WTC11 (cell line): ENCODE results near the gene SNX11. TPM values are rescaled to one million over a fixed set of nuclear protein-coding genes. Genes with fewer than 3 reads are reported as not detected.

ENCODE experiments used
- ATAC-seq: fragments of 200-7000 bp; cut with Tn5 transposase; 2 replicates; pipeline ENCODE4 v1.10.0; 2021; ENCODE audit warnings: mild to moderate bottlenecking, moderate library complexity
- CTCF ChIA-PET: fragments of 300-600 bp; sonication (Branson Sonifier 250); formaldehyde crosslinking; loops from one replicate; lab custom pipeline; 2021; ENCODE audit warnings: antibody characterized with exemption; lab: Charles Lee
- POLR2A ChIA-PET: fragments of 350-600 bp; sonication (Branson Sonifier 250); formaldehyde crosslinking; loops from one replicate; lab custom pipeline; 2021; ENCODE audit warnings: antibody characterized with exemption; lab: Charles Lee
- DNase-seq: peaks from one replicate; pipeline ENCODE4 v3.0.0; 2021; ENCODE audit warnings: low spot score
- H3K27ac Mint-ChIP-seq: 2 replicates; pipeline ENCODE4 v1.8.0; 2021; ENCODE audit warnings: mixed read lengths
- H3K27me3 Mint-ChIP-seq: 2 replicates; pipeline ENCODE4 v1.8.0; 2021; ENCODE audit warnings: low read depth, mild to moderate bottlenecking, moderate library complexity, mixed read lengths
- H3K36me3 Mint-ChIP-seq: 2 replicates; pipeline ENCODE4 v1.8.0; 2021; ENCODE audit warnings: mixed read lengths
- H3K4me1 Mint-ChIP-seq: 2 replicates; pipeline ENCODE4 v1.8.0; 2022; ENCODE audit warnings: mixed read lengths
- H3K4me3 Mint-ChIP-seq: 2 replicates; pipeline ENCODE4 v1.8.0; 2021; ENCODE audit warnings: mild to moderate bottlenecking, moderate library complexity, mixed read lengths
- H3K9me3 Mint-ChIP-seq: 2 replicates; pipeline ENCODE4 v1.8.0; 2021; ENCODE audit warnings: mixed read lengths
- CBFB ChIP-seq: sonication (generic); formaldehyde crosslinking; IDR thresholded peaks from 2 replicates; pipeline ENCODE4 v1.8.1; 2022; ENCODE audit warnings: mild to moderate bottlenecking, low read depth, missing genetic modification reagents
- EMX1 ChIP-seq: fragments of 250-450 bp; sonication (Bioruptor Pico); IDR thresholded peaks from 2 replicates; pipeline ENCODE4 v1.8.0; 2021; ENCODE audit warnings: mild to moderate bottlenecking
- ESRRA ChIP-seq: sonication (generic); formaldehyde crosslinking; IDR thresholded peaks from 2 replicates; pipeline ENCODE4 v1.8.1; 2022; ENCODE audit warnings: mild to moderate bottlenecking, missing genetic modification reagents, borderline replicate concordance
- ETV6 ChIP-seq: sonication (generic); formaldehyde crosslinking; IDR thresholded peaks from 2 replicates; pipeline ENCODE4 v1.8.1; 2022; ENCODE audit warnings: mild to moderate bottlenecking, missing genetic modification reagents
- FOXK1 ChIP-seq: sonication (generic); formaldehyde crosslinking; IDR thresholded peaks from 2 replicates; pipeline ENCODE4 v1.8.0; 2022; ENCODE audit warnings: mild to moderate bottlenecking, moderate library complexity, missing genetic modification reagents
- FOXP1 ChIP-seq: sonication (generic); formaldehyde crosslinking; IDR thresholded peaks from 2 replicates; pipeline ENCODE4 v1.8.0; 2022; ENCODE audit warnings: missing genetic modification reagents, mild to moderate bottlenecking, moderate library complexity, borderline replicate concordance
- JUN ChIP-seq: sonication (generic); formaldehyde crosslinking; IDR thresholded peaks from 2 replicates; pipeline ENCODE4 v1.8.0; 2023; ENCODE audit warnings: mild to moderate bottlenecking, missing genetic modification reagents
- KAT7 ChIP-seq: sonication (generic); formaldehyde crosslinking; IDR thresholded peaks from 2 replicates; pipeline ENCODE4 v1.8.1; 2023; ENCODE audit warnings: missing genetic modification reagents, mild to moderate bottlenecking, borderline replicate concordance
- MYBL2 ChIP-seq: sonication (generic); formaldehyde crosslinking; IDR thresholded peaks from 2 replicates; pipeline ENCODE4 v1.8.1; 2023; ENCODE audit warnings: mild to moderate bottlenecking, moderate library complexity, missing genetic modification reagents
- SP1 ChIP-seq: sonication (generic); formaldehyde crosslinking; conservative IDR thresholded peaks from 2 replicates; pipeline ENCODE4 v1.8.1; 2022; ENCODE audit warnings: missing genetic modification reagents
- TEAD1 ChIP-seq: sonication (generic); formaldehyde crosslinking; IDR thresholded peaks from 2 replicates; pipeline ENCODE4 v1.8.0; 2022; ENCODE audit warnings: mild to moderate bottlenecking, missing genetic modification reagents
- ZNF423 ChIP-seq: fragments of 250-450 bp; sonication (Bioruptor Pico); IDR thresholded peaks from 2 replicates; pipeline ENCODE4 v2.1.2; 2022; ENCODE audit warnings: mild to moderate bottlenecking, moderate library complexity
- total RNA-seq: library from RNA; stranded (reverse); gene quantifications from 3 replicates; pipeline ENCODE4 v1.2.3, GENCODE V29; 2021
- TF ChIP-seq, protein P1 (sequence below): sonication (generic); formaldehyde crosslinking; IDR thresholded peaks from 2 replicates; pipeline ENCODE4 v1.8.1; 2023; ENCODE audit warnings: mild to moderate bottlenecking, missing genetic modification reagents, borderline replicate concordance
- TF ChIP-seq, protein P2 (sequence below): sonication (generic); formaldehyde crosslinking; IDR thresholded peaks from 2 replicates; pipeline ENCODE4 v1.8.0; 2022; ENCODE audit warnings: mild to moderate bottlenecking, missing genetic modification reagents
- TF ChIP-seq, protein P3 (sequence below): sonication (generic); formaldehyde crosslinking; IDR thresholded peaks from 2 replicates; pipeline ENCODE4 v1.8.1; 2022; ENCODE audit warnings: mild to moderate bottlenecking, moderate library complexity, missing genetic modification reagents
- TF ChIP-seq, protein P4 (sequence below): sonication (generic); formaldehyde crosslinking; IDR thresholded peaks from 2 replicates; pipeline ENCODE4 v1.8.1; 2023; ENCODE audit warnings: mild to moderate bottlenecking, moderate library complexity, missing genetic modification reagents
- TF ChIP-seq, protein P5 (sequence below): fragments of 250-450 bp; sonication (Bioruptor Pico); IDR thresholded peaks from 2 replicates; pipeline ENCODE4 v1.8.0; 2021; ENCODE audit warnings: mild to moderate bottlenecking
- TF ChIP-seq, protein P6 (sequence below): sonication (generic); formaldehyde crosslinking; IDR thresholded peaks from 2 replicates; pipeline ENCODE4 v1.8.0; 2022; ENCODE audit warnings: mild to moderate bottlenecking, missing genetic modification reagents
- TF ChIP-seq, protein P7 (sequence below): sonication (generic); formaldehyde crosslinking; IDR thresholded peaks from 2 replicates; pipeline ENCODE4 v1.8.0; 2022; ENCODE audit warnings: mild to moderate bottlenecking, missing genetic modification reagents
- TF ChIP-seq, protein P8 (sequence below): sonication (generic); formaldehyde crosslinking; IDR thresholded peaks from 2 replicates; pipeline ENCODE4 v1.8.1; 2023; ENCODE audit warnings: mild to moderate bottlenecking, missing genetic modification reagents, moderate library complexity
- TF ChIP-seq, protein P9 (sequence below): sonication (generic); formaldehyde crosslinking; IDR thresholded peaks from 2 replicates; pipeline ENCODE4 v1.8.0; 2023; ENCODE audit warnings: mild to moderate bottlenecking, missing genetic modification reagents

Gene SNX11
- total RNA-seq, 1 experiment from 2014 or later = 24.5 TPM

DNA sequence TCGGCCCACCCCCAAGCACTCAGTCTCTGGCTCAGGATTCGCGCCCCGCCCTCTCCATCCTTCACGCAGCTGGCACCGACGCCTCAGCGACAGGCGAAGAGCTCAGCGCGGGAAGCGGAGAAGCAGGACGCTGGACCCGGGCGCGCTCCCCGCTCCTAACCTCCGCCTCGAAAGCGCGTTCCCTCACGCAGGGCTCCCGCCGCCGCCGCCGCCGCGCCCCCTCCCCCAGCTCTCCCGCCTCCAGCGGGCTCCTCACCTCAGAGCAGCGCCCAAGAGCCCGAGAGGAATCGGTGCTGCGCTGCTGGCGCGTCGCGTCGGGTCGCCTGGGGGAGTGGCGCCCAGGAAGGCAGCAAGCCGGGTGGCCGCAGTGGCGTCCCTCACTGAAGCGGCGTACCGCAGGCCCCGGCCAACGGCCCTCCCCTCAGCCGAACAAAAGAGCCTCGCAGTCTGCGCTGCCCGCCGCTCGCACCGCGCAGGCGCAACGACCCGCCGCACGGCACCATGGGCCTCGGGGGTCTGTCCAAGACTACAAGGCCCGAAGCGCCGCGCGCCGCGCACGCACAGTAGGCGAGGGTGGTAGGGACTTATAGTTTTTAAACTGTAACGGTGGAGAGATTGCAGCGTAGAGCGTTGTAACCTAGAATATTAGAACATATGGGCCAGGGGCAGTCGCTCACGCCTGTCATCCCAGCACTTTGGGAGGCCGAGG, 6.4 kb upstream of the SNX11 start, which contains the start of gene CBX1:
Gene CBX1, minus strand, starts transcription at position 467 of the 709 bp plus-strand sequence. CDS start 24,474 bp downstream, outside the sequence.
- peaks cover 11% of the 10 kb centered on the region for H3K4me1 Mint-ChIP-seq
- peak within 1 kb of the TSS; percentile 87 for H3K4me3 Mint-ChIP-seq
- H3K36me3 Mint-ChIP-seq = no peaks in the 10 kb centered on the region
- ChIA-PET POLR2A (interaction anchor here (0.7 to 1.5 kb wide), 8 partner anchors 17 to 52 kb away, joined by 3 to 8 read pairs (median 4); no protein-coding TSS in a partner anchor), CTCF (interaction anchor here (0.5 to 3.3 kb wide), 13 partner anchors 21 to 307 kb away, joined by 3 to 19 read pairs (median 3); no protein-coding TSS in a partner anchor)
- peaks cover 10% of the 10 kb centered on the region for H3K9me3 Mint-ChIP-seq
- peaks cover 5% of the 10 kb centered on the region; the same call in 1 of the 2 replicates for H3K27me3 Mint-ChIP-seq
- ATAC-seq (peak; percentile 90), DNase-seq (peak; percentile 97)
- H3K27ac Mint-ChIP-seq = peak within 1 kb of the TSS; percentile 97
- TF ChIP-seq, protein P1, sequence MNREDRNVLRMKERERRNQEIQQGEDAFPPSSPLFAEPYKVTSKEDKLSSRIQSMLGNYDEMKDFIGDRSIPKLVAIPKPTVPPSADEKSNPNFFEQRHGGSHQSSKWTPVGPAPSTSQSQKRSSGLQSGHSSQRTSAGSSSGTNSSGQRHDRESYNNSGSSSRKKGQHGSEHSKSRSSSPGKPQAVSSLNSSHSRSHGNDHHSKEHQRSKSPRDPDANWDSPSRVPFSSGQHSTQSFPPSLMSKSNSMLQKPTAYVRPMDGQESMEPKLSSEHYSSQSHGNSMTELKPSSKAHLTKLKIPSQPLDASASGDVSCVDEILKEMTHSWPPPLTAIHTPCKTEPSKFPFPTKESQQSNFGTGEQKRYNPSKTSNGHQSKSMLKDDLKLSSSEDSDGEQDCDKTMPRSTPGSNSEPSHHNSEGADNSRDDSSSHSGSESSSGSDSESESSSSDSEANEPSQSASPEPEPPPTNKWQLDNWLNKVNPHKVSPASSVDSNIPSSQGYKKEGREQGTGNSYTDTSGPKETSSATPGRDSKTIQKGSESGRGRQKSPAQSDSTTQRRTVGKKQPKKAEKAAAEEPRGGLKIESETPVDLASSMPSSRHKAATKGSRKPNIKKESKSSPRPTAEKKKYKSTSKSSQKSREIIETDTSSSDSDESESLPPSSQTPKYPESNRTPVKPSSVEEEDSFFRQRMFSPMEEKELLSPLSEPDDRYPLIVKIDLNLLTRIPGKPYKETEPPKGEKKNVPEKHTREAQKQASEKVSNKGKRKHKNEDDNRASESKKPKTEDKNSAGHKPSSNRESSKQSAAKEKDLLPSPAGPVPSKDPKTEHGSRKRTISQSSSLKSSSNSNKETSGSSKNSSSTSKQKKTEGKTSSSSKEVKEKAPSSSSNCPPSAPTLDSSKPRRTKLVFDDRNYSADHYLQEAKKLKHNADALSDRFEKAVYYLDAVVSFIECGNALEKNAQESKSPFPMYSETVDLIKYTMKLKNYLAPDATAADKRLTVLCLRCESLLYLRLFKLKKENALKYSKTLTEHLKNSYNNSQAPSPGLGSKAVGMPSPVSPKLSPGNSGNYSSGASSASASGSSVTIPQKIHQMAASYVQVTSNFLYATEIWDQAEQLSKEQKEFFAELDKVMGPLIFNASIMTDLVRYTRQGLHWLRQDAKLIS = peak; percentile 28; the same call in 1 of the 2 replicates
- TF ChIP-seq, protein P2, sequence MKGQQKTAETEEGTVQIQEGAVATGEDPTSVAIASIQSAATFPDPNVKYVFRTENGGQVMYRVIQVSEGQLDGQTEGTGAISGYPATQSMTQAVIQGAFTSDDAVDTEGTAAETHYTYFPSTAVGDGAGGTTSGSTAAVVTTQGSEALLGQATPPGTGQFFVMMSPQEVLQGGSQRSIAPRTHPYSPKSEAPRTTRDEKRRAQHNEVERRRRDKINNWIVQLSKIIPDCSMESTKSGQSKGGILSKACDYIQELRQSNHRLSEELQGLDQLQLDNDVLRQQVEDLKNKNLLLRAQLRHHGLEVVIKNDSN (CRISPR knock-in tag) = peak; percentile 58; the same call in 1 of the 2 replicates
- TF ChIP-seq EMX1 (no peak), ESRRA (CRISPR knock-in tag) (peak; percentile 43; the same call in 1 of the 2 replicates), FOXP1 (CRISPR knock-in tag) (peak; percentile 87; the same call in 1 of the 2 replicates), ETV6 (CRISPR knock-in tag) (peak; percentile 68), KAT7 (CRISPR knock-in tag) (peak; percentile 92; the same call in 1 of the 2 replicates), SP1 (CRISPR knock-in tag) (peak; percentile 46), JUN (CRISPR knock-in tag) (peak; percentile 54; the same call in 1 of the 2 replicates), FOXK1 (CRISPR knock-in tag) (0 out of 2 replicates have a peak, but pooled peaks have one; percentile 24), ZNF423 (peak; percentile 49; the same call in 1 of the 2 replicates), CBFB (CRISPR knock-in tag) (peak; percentile 60; the same call in 1 of the 2 replicates), MYBL2 (CRISPR knock-in tag) (peak; percentile 95), TEAD1 (CRISPR knock-in tag) (peak; percentile 84; the same call in 1 of the 2 replicates)
- TF ChIP-seq, protein P3, sequence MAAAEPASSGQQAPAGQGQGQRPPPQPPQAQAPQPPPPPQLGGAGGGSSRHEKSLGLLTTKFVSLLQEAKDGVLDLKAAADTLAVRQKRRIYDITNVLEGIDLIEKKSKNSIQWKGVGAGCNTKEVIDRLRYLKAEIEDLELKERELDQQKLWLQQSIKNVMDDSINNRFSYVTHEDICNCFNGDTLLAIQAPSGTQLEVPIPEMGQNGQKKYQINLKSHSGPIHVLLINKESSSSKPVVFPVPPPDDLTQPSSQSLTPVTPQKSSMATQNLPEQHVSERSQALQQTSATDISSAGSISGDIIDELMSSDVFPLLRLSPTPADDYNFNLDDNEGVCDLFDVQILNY (CRISPR knock-in tag) = peak; percentile 85
- TF ChIP-seq, protein P4, sequence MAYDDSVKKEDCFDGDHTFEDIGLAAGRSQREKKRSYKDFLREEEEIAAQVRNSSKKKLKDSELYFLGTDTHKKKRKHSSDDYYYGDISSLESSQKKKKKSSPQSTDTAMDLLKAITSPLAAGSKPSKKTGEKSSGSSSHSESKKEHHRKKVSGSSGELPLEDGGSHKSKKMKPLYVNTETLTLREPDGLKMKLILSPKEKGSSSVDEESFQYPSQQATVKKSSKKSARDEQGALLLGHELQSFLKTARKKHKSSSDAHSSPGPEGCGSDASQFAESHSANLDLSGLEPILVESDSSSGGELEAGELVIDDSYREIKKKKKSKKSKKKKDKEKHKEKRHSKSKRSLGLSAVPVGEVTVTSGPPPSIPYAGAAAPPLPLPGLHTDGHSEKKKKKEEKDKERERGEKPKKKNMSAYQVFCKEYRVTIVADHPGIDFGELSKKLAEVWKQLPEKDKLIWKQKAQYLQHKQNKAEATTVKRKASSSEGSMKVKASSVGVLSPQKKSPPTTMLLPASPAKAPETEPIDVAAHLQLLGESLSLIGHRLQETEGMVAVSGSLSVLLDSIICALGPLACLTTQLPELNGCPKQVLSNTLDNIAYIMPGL (CRISPR knock-in tag) = peak; percentile 91
- TF ChIP-seq, protein P5, sequence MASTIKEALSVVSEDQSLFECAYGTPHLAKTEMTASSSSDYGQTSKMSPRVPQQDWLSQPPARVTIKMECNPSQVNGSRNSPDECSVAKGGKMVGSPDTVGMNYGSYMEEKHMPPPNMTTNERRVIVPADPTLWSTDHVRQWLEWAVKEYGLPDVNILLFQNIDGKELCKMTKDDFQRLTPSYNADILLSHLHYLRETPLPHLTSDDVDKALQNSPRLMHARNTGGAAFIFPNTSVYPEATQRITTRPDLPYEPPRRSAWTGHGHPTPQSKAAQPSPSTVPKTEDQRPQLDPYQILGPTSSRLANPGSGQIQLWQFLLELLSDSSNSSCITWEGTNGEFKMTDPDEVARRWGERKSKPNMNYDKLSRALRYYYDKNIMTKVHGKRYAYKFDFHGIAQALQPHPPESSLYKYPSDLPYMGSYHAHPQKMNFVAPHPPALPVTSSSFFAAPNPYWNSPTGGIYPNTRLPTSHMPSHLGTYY (CRISPR knock-in tag) = no peak
- TF ChIP-seq, protein P6, sequence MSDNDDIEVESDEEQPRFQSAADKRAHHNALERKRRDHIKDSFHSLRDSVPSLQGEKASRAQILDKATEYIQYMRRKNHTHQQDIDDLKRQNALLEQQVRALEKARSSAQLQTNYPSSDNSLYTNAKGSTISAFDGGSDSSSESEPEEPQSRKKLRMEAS (CRISPR knock-in tag) = peak; percentile 86
- TF ChIP-seq, protein P7, sequence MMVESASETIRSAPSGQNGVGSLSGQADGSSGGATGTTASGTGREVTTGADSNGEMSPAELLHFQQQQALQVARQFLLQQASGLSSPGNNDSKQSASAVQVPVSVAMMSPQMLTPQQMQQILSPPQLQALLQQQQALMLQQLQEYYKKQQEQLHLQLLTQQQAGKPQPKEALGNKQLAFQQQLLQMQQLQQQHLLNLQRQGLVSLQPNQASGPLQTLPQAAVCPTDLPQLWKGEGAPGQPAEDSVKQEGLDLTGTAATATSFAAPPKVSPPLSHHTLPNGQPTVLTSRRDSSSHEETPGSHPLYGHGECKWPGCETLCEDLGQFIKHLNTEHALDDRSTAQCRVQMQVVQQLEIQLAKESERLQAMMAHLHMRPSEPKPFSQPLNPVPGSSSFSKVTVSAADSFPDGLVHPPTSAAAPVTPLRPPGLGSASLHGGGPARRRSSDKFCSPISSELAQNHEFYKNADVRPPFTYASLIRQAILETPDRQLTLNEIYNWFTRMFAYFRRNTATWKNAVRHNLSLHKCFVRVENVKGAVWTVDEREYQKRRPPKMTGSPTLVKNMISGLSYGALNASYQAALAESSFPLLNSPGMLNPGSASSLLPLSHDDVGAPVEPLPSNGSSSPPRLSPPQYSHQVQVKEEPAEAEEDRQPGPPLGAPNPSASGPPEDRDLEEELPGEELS (CRISPR knock-in tag) = no peak
- TF ChIP-seq, protein P8, sequence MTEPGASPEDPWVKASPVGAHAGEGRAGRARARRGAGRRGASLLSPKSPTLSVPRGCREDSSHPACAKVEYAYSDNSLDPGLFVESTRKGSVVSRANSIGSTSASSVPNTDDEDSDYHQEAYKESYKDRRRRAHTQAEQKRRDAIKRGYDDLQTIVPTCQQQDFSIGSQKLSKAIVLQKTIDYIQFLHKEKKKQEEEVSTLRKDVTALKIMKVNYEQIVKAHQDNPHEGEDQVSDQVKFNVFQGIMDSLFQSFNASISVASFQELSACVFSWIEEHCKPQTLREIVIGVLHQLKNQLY (CRISPR knock-in tag) = no peak
- TF ChIP-seq, protein P9, sequence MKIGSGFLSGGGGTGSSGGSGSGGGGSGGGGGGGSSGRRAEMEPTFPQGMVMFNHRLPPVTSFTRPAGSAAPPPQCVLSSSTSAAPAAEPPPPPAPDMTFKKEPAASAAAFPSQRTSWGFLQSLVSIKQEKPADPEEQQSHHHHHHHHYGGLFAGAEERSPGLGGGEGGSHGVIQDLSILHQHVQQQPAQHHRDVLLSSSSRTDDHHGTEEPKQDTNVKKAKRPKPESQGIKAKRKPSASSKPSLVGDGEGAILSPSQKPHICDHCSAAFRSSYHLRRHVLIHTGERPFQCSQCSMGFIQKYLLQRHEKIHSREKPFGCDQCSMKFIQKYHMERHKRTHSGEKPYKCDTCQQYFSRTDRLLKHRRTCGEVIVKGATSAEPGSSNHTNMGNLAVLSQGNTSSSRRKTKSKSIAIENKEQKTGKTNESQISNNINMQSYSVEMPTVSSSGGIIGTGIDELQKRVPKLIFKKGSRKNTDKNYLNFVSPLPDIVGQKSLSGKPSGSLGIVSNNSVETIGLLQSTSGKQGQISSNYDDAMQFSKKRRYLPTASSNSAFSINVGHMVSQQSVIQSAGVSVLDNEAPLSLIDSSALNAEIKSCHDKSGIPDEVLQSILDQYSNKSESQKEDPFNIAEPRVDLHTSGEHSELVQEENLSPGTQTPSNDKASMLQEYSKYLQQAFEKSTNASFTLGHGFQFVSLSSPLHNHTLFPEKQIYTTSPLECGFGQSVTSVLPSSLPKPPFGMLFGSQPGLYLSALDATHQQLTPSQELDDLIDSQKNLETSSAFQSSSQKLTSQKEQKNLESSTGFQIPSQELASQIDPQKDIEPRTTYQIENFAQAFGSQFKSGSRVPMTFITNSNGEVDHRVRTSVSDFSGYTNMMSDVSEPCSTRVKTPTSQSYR (CRISPR knock-in tag) = peak; percentile 69; the same call in 1 of the 2 replicates
